Measurements from ENCODE around the gene SVIP.

Gene SVIP

DNA sequence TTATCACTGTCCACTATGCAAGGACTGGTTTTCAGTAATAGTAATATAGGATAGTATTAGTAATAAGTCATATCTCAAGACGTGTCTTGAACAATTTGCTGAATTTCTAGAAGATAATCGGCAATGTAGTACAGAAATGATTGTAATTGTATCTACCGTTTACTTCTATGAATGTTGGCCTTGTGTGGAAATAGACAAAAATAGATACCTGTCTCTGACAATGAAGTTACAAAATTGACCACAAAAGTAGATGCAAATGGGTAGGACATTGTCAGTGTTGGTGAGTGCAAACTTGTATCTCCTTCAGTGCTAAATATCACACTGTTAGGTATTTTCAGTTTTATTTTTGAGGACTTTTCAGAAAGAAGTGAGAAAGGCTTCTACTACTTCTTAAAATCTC lies 43.1 kb downstream of the SVIP start:
- 0 out of 2 replicates have a peak, but pooled peaks cover 5% of the 10 kb centered on the region for H3K4me1 ChIP-seq (ENCODE audit: insufficient read depth, low read length)
- H2AFZ ChIP-seq (ENCODE audit: low read depth, low read length) = no peak overlapping the region
- no peaks in the 10 kb centered on the region for H3K9me3 ChIP-seq (ENCODE audit: insufficient read depth, low read length, severe bottlenecking)
- no peaks in the 10 kb centered on the region for H4K20me1 ChIP-seq (ENCODE audit: insufficient read depth, low read length)
- H3K9ac ChIP-seq (ENCODE audit: low read depth, low read length) = no peak overlapping the region
- no peaks in the 10 kb centered on the region for H3K27me3 ChIP-seq (ENCODE audit: insufficient read depth, low read length, poor library complexity)
- H3K79me2 ChIP-seq (ENCODE audit: insufficient read depth, low read length) = no peaks in the 10 kb centered on the region
- no peak overlapping the region for H3K4me2 ChIP-seq (ENCODE audit: insufficient read depth, low read length)
- no peak overlapping the region for H3K27ac ChIP-seq (ENCODE audit: low read length)
- H3K36me3 ChIP-seq (ENCODE audit: insufficient read depth, low read length) = no peaks in the 10 kb centered on the region
- no peak overlapping the region for H3K4me3 ChIP-seq (ENCODE audit: low read depth in 1 of 2, low read length in 2 of 2)
- DNase-seq = no peak
- no peak for ATAC-seq (ENCODE audit: insufficient read depth, low read depth)
- TF ChIP-seq, protein P1, sequence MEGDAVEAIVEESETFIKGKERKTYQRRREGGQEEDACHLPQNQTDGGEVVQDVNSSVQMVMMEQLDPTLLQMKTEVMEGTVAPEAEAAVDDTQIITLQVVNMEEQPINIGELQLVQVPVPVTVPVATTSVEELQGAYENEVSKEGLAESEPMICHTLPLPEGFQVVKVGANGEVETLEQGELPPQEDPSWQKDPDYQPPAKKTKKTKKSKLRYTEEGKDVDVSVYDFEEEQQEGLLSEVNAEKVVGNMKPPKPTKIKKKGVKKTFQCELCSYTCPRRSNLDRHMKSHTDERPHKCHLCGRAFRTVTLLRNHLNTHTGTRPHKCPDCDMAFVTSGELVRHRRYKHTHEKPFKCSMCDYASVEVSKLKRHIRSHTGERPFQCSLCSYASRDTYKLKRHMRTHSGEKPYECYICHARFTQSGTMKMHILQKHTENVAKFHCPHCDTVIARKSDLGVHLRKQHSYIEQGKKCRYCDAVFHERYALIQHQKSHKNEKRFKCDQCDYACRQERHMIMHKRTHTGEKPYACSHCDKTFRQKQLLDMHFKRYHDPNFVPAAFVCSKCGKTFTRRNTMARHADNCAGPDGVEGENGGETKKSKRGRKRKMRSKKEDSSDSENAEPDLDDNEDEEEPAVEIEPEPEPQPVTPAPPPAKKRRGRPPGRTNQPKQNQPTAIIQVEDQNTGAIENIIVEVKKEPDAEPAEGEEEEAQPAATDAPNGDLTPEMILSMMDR (IDR thresholded peaks at IDR 0.05; ENCODE audit: borderline replicate concordance, extremely low read depth, low read length, poor library complexity, severe bottlenecking) = no peak
- no peak for TF ChIP-seq EZH2 (IDR thresholded peaks at IDR 0.05; ENCODE audit: borderline replicate concordance, low read depth, low read length, severe bottlenecking)

DNA sequence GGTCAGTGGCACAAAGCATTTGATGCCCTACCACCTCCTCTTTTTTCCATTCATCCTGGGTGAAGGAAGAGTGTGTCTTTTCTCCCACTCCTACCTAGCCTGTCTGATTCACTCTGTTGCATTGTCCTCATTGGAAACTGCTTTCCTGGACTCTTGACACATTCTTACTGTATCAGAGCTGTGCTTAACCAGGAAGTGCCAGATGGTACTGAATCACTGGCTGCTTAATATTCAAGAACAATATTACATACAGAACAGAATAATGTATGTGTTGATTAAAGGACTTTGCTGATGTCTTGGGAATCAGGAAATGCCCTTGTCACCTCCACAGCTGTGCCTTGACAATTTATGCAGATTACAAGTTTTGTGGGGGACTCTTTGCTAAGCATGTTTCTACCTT lies 44.4 kb downstream of the SVIP start:
- Histone ChIP-seq H4K20me1 (ENCODE audit: insufficient read depth, low read length) (no peaks in the 10 kb centered on the region), H2AFZ (ENCODE audit: low read depth, low read length) (no peak overlapping the region), H3K79me2 (ENCODE audit: insufficient read depth, low read length) (no peaks in the 10 kb centered on the region), H3K27me3 (ENCODE audit: insufficient read depth, low read length, poor library complexity) (no peaks in the 10 kb centered on the region), H3K4me1 (ENCODE audit: insufficient read depth, low read length) (peaks cover 11% of the 10 kb centered on the region), H3K36me3 (ENCODE audit: insufficient read depth, low read length) (no peaks in the 10 kb centered on the region), H3K9ac (ENCODE audit: low read depth, low read length) (no peak overlapping the region), H3K4me2 (ENCODE audit: insufficient read depth, low read length) (no peak overlapping the region), H3K27ac (ENCODE audit: low read length) (no peak overlapping the region), H3K4me3 (ENCODE audit: low read depth in 1 of 2, low read length in 2 of 2) (no peak overlapping the region), H3K9me3 (ENCODE audit: insufficient read depth, low read length, severe bottlenecking) (no peaks in the 10 kb centered on the region)
- ATAC-seq (ENCODE audit: insufficient read depth, low read depth) = no peak
- no peak for DNase-seq
- no peak for TF ChIP-seq EZH2 (IDR thresholded peaks at IDR 0.05; ENCODE audit: borderline replicate concordance, low read depth, low read length, severe bottlenecking)
- TF ChIP-seq, protein P1 (IDR thresholded peaks at IDR 0.05; ENCODE audit: borderline replicate concordance, extremely low read depth, low read length, poor library complexity, severe bottlenecking) = no peak

DNA sequence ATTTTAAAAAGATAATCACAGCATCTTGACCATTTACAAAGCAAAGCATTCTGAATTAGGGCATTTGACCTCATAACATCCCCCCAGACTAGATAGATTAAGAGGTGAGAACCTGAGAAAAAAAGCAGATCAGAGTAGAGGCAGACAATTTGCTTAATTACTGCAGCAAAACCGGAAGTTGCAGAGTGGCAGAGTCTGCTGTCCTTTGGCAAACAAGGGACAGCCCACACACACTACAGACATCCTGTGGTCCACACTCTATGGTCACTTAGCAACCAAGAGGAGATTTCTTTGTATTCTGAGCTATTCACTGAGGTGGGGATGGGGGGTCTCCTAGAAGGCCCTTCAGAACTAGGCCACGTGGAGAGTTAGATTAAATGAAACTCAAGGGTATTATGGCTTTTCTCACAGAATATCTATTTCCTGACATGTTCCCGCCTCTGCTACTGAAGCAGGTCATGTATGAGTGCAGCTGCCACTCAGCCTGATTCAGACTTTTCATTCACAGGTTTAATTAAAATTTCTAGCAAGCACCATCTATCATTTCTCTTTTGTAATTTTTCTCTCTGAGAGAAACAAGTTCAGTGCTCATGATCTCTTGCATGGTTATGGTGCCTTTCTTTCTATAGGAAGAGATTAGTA lies 48.5 kb downstream of the SVIP start:
- H3K4me1 ChIP-seq (ENCODE audit: insufficient read depth, low read length) = peaks cover 11% of the 10 kb centered on the region
- peak overlapping the region; percentile 36; the same call in 1 of the 2 replicates for H3K4me2 ChIP-seq (ENCODE audit: insufficient read depth, low read length)
- H2AFZ ChIP-seq (ENCODE audit: low read depth, low read length) = peak overlapping the region; percentile 31; the same call in 1 of the 2 replicates
- no peak overlapping the region for H3K27ac ChIP-seq (ENCODE audit: low read length)
- no peaks in the 10 kb centered on the region for H3K79me2 ChIP-seq (ENCODE audit: insufficient read depth, low read length)
- no peaks in the 10 kb centered on the region for H3K36me3 ChIP-seq (ENCODE audit: insufficient read depth, low read length)
- H3K9me3 ChIP-seq (ENCODE audit: insufficient read depth, low read length, severe bottlenecking) = no peaks in the 10 kb centered on the region
- ATAC-seq (ENCODE audit: insufficient read depth, low read depth) = peak; percentile 33; the same call in 1 of the 3 replicates
- TF ChIP-seq, protein P1 (IDR thresholded peaks at IDR 0.05; ENCODE audit: borderline replicate concordance, extremely low read depth, low read length, poor library complexity, severe bottlenecking) = no peak
- H3K27me3 ChIP-seq (ENCODE audit: insufficient read depth, low read length, poor library complexity) = no peaks in the 10 kb centered on the region
- H3K4me3 ChIP-seq (ENCODE audit: low read depth in 1 of 2, low read length in 2 of 2) = no peak overlapping the region
- H4K20me1 ChIP-seq (ENCODE audit: insufficient read depth, low read length) = no peaks in the 10 kb centered on the region
- no peak for DNase-seq
- no peak overlapping the region for H3K9ac ChIP-seq (ENCODE audit: low read depth, low read length)

Data from DND-41 (cell line).